HG03175 (cell line): Measurements from ENCODE around the gene E2F3.

Experiments
- ATAC-seq: cut with Tn5 transposase; IDR thresholded peaks from one replicate; pipeline ENCODE4 v1.9.1; 2021; ENCODE audit warnings: mild to moderate bottlenecking, moderate library complexity; ENCODE audit not compliant: unreplicated experiment

Gene E2F3

GRCh38 chr6:20401205-20402091, at the start of gene E2F3:
TSS of gene E2F3 (plus strand) at chr6:20401879. CDS start at chr6:20402233, 354 bp downstream.
- peak; percentile 82 for ATAC-seq

GRCh38 chr6:20352346-20352745, 49.3 kb upstream of the E2F3 start:
- no peak for ATAC-seq

GRCh38 chr6:20353134-20353533, 48.5 kb upstream of the E2F3 start:
- no peak for ATAC-seq

GRCh38 chr6:20354366-20354765, 47.3 kb upstream of the E2F3 start:
- no peak for ATAC-seq

GRCh38 chr6:20360471-20361119, 41.1 kb upstream of the E2F3 start:
- no peak for ATAC-seq

GRCh38 chr6:20362623-20363022, 39.1 kb upstream of the E2F3 start:
- no peak for ATAC-seq

GRCh38 chr6:20364327-20364726, 37.4 kb upstream of the E2F3 start:
- no peak for ATAC-seq

- ATAC-seq, result peak; percentile 72
These were observed 36.2 kb upstream of the E2F3 start for GRCh38 chr6:20365456-20365855.

- no peak for ATAC-seq
These were observed 35.4 kb upstream of the E2F3 start for GRCh38 chr6:20366082-20366830.

- ATAC-seq, result no peak
These were observed 33.8 kb upstream of the E2F3 start for GRCh38 chr6:20367743-20368485.

GRCh38 chr6:20370393-20370792, 31.3 kb upstream of the E2F3 start:
- no peak for ATAC-seq

- ATAC-seq, result no peak
These were observed 30.9 kb upstream of the E2F3 start for GRCh38 chr6:20370801-20371200.

GRCh38 chr6:20375436-20375835, 26.2 kb upstream of the E2F3 start:
- ATAC-seq, result no peak

GRCh38 chr6:20377623-20378265, 23.9 kb upstream of the E2F3 start:
- ATAC-seq, result no peak

GRCh38 chr6:20379231-20379630, 22.4 kb upstream of the E2F3 start:
- no peak for ATAC-seq

GRCh38 chr6:20386218-20386617, 15.5 kb upstream of the E2F3 start:
- no peak for ATAC-seq

- ATAC-seq, result no peak
These were observed 12.6 kb upstream of the E2F3 start for GRCh38 chr6:20389066-20389465.

- no peak for ATAC-seq
These were observed 8.4 kb upstream of the E2F3 start for GRCh38 chr6:20393297-20393696.

- ATAC-seq, result no peak
These were observed 2.2 kb upstream of the E2F3 start for GRCh38 chr6:20399518-20399917.

- no peak for ATAC-seq
These were observed 1.0 kb upstream of the E2F3 start for GRCh38 chr6:20400456-20401204.
